Brain microvascular endothelial cell (primary cell): Measurements from ENCODE around the gene CALML6.

Experiments used
- DNase-seq: peaks from one replicate; pipeline ENCODE4 v3.0.0-alpha.2; 2020
- H3K27ac ChIP-seq: fragments of 250-450 bp; sonication (Bioruptor Pico); 2 replicates; pipeline ENCODE4 v1.5.1; 2020; ENCODE audit warnings: mild to moderate bottlenecking, moderate library complexity
- H3K27me3 ChIP-seq: fragments of 250-450 bp; sonication (Bioruptor Pico); replicated peaks from 2 replicates; pipeline ENCODE4 v1.5.1; 2020; ENCODE audit warnings: mild to moderate bottlenecking
- H3K36me3 ChIP-seq: fragments of 250-450 bp; sonication (Bioruptor Pico); replicated peaks from 2 replicates; pipeline ENCODE4 v1.5.1; 2020; ENCODE audit warnings: mild to moderate bottlenecking
- H3K4me3 ChIP-seq: 2 replicates; pipeline ENCODE4 v1.5.1; 2011; ENCODE audit warnings: low read depth, mild to moderate bottlenecking, control low read depth, low read length, moderate library complexity
- in situ Hi-C: cut with HindIII; loops from 2 replicates; pipeline ENCODE4 v1.10.0; 2017; ENCODE audit warnings: low sequenced_read_pairs, low pct_ligation_motif_present
- TF ChIP-seq, protein P1 (sequence below): IDR thresholded peaks from 2 replicates; pipeline ENCODE4 v1.5.1; 2011; ENCODE audit warnings: low read depth, mild to moderate bottlenecking, moderate library complexity, low read length, control low read depth, inconsistent platforms; ENCODE audit errors: missing control alignments

CALML6 gene, protein sequence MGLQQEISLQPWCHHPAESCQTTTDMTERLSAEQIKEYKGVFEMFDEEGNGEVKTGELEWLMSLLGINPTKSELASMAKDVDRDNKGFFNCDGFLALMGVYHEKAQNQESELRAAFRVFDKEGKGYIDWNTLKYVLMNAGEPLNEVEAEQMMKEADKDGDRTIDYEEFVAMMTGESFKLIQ

GRCh38 chr1:1914971-1915692 is at the start of gene CALML6:
Gene CALML6 (plus strand): TSS chr1:1915260. CDS start chr1:1915281, 21 bp downstream.
- TF ChIP-seq, protein P1, sequence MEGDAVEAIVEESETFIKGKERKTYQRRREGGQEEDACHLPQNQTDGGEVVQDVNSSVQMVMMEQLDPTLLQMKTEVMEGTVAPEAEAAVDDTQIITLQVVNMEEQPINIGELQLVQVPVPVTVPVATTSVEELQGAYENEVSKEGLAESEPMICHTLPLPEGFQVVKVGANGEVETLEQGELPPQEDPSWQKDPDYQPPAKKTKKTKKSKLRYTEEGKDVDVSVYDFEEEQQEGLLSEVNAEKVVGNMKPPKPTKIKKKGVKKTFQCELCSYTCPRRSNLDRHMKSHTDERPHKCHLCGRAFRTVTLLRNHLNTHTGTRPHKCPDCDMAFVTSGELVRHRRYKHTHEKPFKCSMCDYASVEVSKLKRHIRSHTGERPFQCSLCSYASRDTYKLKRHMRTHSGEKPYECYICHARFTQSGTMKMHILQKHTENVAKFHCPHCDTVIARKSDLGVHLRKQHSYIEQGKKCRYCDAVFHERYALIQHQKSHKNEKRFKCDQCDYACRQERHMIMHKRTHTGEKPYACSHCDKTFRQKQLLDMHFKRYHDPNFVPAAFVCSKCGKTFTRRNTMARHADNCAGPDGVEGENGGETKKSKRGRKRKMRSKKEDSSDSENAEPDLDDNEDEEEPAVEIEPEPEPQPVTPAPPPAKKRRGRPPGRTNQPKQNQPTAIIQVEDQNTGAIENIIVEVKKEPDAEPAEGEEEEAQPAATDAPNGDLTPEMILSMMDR, result no peak
- Histone ChIP-seq H3K36me3 (no peaks in the 10 kb centered on the region), H3K4me3 (no peak within 1 kb of the TSS), H3K27me3 (no peaks in the 10 kb centered on the region), H3K27ac (no peak within 1 kb of the TSS)
- in situ Hi-C loops, result no loop called here
- DNase-seq, result no peak

DNA sequence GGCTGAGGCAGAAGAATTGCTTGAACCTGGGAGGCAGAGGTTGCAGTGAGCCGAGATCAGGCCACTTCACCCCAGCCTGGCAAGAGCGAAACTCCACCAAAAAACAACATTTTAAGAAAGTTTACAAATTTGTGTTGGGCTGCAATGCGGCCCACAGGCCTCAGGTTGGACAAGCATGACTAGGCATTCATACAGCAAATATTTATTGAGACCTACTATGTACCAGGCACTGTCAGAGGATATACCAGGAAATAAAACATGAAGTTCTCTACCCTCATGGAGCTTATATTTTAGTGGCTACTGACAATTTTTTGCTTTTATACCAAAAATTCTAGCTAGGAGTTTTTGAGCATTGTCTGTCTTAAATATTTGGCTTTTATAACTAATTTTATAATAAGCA is 47.9 kb upstream of the CALML6 start:
- in situ Hi-C loops, result no loop called here
- no peaks in the 10 kb centered on the region for H3K27me3 ChIP-seq

DNA sequence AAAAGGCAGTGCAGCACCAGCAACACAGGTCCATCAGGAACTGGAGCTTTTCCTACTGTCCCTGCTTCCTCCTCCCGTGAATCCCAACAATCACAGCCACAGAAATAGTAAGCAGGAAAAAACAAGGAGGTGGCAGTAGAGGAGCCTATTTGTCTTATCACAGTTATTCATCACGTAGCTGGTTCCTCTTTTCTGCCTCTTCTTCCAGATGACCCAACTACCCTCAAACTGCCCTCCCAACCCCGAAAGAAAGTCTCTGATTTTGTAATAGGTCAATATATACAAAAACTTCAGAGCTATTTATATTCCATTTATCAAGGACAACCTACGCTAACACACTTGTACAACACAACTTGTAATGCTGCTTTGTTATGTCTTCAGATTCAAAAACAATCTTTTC is 45.6 kb upstream of the CALML6 start:
- H3K36me3 ChIP-seq, result peaks cover 20% of the 10 kb centered on the region
- TF ChIP-seq, protein P1, result no peak
- H3K27me3 ChIP-seq, result no peaks in the 10 kb centered on the region
- H3K27ac ChIP-seq, result no peak overlapping the region
- no peak overlapping the region for H3K4me3 ChIP-seq
- in situ Hi-C loops, result no loop called here
- DNase-seq, result no peak

More for the DNA sequence above, 47.9 kb upstream of the CALML6 start:
- H3K27ac ChIP-seq, result no peak overlapping the region
- TF ChIP-seq, protein P1, result no peak
- H3K4me3 ChIP-seq, result no peak overlapping the region
- no peak for DNase-seq
- peaks cover 7% of the 10 kb centered on the region for H3K36me3 ChIP-seq

- Histone ChIP-seq H3K27ac (no peak overlapping the region), H3K4me3 (no peak overlapping the region), H3K27me3 (no peaks in the 10 kb centered on the region), H3K36me3 (peaks cover 38% of the 10 kb centered on the region)
- DNase-seq, result no peak
- TF ChIP-seq, protein P1, result no peak
- in situ Hi-C loops, result no loop called here
Measured at GRCh38 chr1:1872329-1872994, 42.6 kb upstream of the CALML6 start.

GRCh38 chr1:1873186-1873585 is 41.9 kb upstream of the CALML6 start:
- TF ChIP-seq, protein P1, result no peak
- Histone ChIP-seq H3K36me3 (peaks cover 41% of the 10 kb centered on the region), H3K4me3 (no peak overlapping the region), H3K27ac (no peak overlapping the region), H3K27me3 (no peaks in the 10 kb centered on the region)
- in situ Hi-C loops, result no loop called here
- DNase-seq, result no peak
